Measurements from ENCODE around the gene POLR3GL.

Gene POLR3GL

GRCh38 chr1:145992958-145993617 lies 28.6 kb downstream of the POLR3GL start:
- DNase-seq (ENCODE audit: low read depth) = no peak

GRCh38 chr1:145993618-145994390 lies 29.3 kb downstream of the POLR3GL start:
- DNase-seq (ENCODE audit: low read depth) = no peak

- DNase-seq (ENCODE audit: low read depth) = no peak
Measured at GRCh38 chr1:145994391-145995120, 30.1 kb downstream of the POLR3GL start.

GRCh38 chr1:145995148-145995881 lies 30.8 kb downstream of the POLR3GL start:
- no peak for DNase-seq (ENCODE audit: low read depth)

GRCh38 chr1:145995964-145996432 lies 31.5 kb downstream of the POLR3GL start:
- no peak for DNase-seq (ENCODE audit: low read depth)

- DNase-seq (ENCODE audit: low read depth) = peak; percentile 96
Measured at GRCh38 chr1:145996433-145997015, 32.0 kb downstream of the POLR3GL start, which contains the start of gene TXNIP. Gene TXNIP, minus strand, starts transcription at chr1:145996579. Its CDS starts 313 bp downstream, at chr1:145996266.

GRCh38 chr1:145997016-145997717 lies 32.7 kb downstream of the POLR3GL start:
- no peak for DNase-seq (ENCODE audit: low read depth)

- no peak for DNase-seq (ENCODE audit: low read depth)
Measured at GRCh38 chr1:145997718-145998023, 33.2 kb downstream of the POLR3GL start.

GRCh38 chr1:145999321-146000024 lies 35.0 kb downstream of the POLR3GL start:
- no peak for DNase-seq (ENCODE audit: low read depth)

GRCh38 chr1:146001709-146002108 lies 37.2 kb downstream of the POLR3GL start:
- no peak for DNase-seq (ENCODE audit: low read depth)

- DNase-seq (ENCODE audit: low read depth) = no peak
Measured at GRCh38 chr1:146007489-146008133, 43.1 kb downstream of the POLR3GL start.

GRCh38 chr1:146010126-146010738 lies 45.7 kb downstream of the POLR3GL start:
- no peak for DNase-seq (ENCODE audit: low read depth)

GRCh38 chr1:146012703-146013558 lies 48.4 kb downstream of the POLR3GL start:
- DNase-seq (ENCODE audit: low read depth) = no peak

GRCh38 chr1:146013559-146013922 lies 49.1 kb downstream of the POLR3GL start:
- DNase-seq (ENCODE audit: low read depth) = no peak

GRCh38 chr1:146016891-146017290 lies 52.4 kb downstream of the POLR3GL start:
- DNase-seq (ENCODE audit: low read depth) = no peak

- DNase-seq (ENCODE audit: low read depth) = no peak
Measured at GRCh38 chr1:146019231-146020057, 55.0 kb downstream of the POLR3GL start.

All from stimulated activated CD8-positive, alpha-beta memory T cell treated with anti-CD3 and anti-CD28 coated beads, Interleukin-7, amount 100 ng/mL, for 24 hours (primary cell).